ENCODE data around the gene SCTR. TPM values are rescaled to one million over a fixed set of nuclear protein-coding genes. Genes with fewer than 3 reads are reported as not detected.

Gene SCTR
- total RNA-seq, 4 donors from 2014 or later = not detected

GRCh38 chr2:119523383-119523951, 816 bp downstream of the SCTR start:
- TF ChIP-seq CTCF (IDR thresholded peaks at IDR 0.05; ENCODE audit: low read depth) = no peak

GRCh38 chr2:119522671-119523070, 1.6 kb downstream of the SCTR start:
- no peak for TF ChIP-seq CTCF (IDR thresholded peaks at IDR 0.05; ENCODE audit: low read depth)

- TF ChIP-seq CTCF (IDR thresholded peaks at IDR 0.05; ENCODE audit: low read depth) = no peak
These were observed 2.7 kb downstream of the SCTR start for GRCh38 chr2:119521433-119522050.

- TF ChIP-seq CTCF (IDR thresholded peaks at IDR 0.05; ENCODE audit: low read depth) = no peak
These were observed 3.4 kb downstream of the SCTR start for GRCh38 chr2:119520696-119521432.

- TF ChIP-seq CTCF (IDR thresholded peaks at IDR 0.05; ENCODE audit: low read depth) = no peak
These were observed 5.2 kb downstream of the SCTR start for GRCh38 chr2:119519057-119519408.

GRCh38 chr2:119518401-119519056, 5.8 kb downstream of the SCTR start:
- no peak for TF ChIP-seq CTCF (IDR thresholded peaks at IDR 0.05; ENCODE audit: low read depth)

- TF ChIP-seq CTCF (IDR thresholded peaks at IDR 0.05; ENCODE audit: low read depth) = no peak
These were observed 6.8 kb downstream of the SCTR start for GRCh38 chr2:119517433-119517832.

Measured in subcutaneous adipose tissue (tissue), 4 donors.